MM.1S (cell line): ENCODE data around the gene FLT1.

Experiments used
- EZH2phosphoT487 ChIP-seq: fragments of 300-600 bp; sonication (generic); IDR thresholded peaks from 2 replicates; pipeline ENCODE4 v1.6.1; 2018; ENCODE audit warnings: antibody characterized with exemption, low read length
- TF ChIP-seq, protein P1 (sequence below): fragments of 300-600 bp; sonication (generic); IDR thresholded peaks from 2 replicates; pipeline ENCODE4 v1.5.1; 2016; ENCODE audit warnings: antibody characterized with exemption, low read length, mixed read lengths

DNA sequence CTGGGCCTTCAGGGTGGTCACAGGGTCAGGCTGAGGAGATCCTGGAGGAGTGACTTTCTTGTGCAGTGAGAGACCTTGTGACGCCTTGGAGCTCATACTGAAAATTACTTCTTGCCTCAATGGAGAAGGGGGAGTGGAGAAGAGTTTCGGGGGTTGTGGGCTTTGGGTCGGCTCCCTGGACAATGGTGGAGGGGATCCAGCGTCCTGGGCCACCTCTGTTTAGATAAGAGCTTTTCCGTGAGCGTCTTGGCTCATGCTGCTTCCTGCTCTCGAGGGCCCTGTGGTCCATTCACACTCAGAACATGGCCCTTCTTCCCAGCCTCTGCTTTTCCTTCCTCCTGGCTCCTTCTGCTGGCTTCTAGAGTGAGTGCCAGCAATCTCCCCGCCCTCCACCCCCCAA, 81.9 kb downstream of the FLT1 start:
- no peak for TF ChIP-seq EZH2phosphoT487
- TF ChIP-seq, protein P1, sequence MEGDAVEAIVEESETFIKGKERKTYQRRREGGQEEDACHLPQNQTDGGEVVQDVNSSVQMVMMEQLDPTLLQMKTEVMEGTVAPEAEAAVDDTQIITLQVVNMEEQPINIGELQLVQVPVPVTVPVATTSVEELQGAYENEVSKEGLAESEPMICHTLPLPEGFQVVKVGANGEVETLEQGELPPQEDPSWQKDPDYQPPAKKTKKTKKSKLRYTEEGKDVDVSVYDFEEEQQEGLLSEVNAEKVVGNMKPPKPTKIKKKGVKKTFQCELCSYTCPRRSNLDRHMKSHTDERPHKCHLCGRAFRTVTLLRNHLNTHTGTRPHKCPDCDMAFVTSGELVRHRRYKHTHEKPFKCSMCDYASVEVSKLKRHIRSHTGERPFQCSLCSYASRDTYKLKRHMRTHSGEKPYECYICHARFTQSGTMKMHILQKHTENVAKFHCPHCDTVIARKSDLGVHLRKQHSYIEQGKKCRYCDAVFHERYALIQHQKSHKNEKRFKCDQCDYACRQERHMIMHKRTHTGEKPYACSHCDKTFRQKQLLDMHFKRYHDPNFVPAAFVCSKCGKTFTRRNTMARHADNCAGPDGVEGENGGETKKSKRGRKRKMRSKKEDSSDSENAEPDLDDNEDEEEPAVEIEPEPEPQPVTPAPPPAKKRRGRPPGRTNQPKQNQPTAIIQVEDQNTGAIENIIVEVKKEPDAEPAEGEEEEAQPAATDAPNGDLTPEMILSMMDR = no peak
